ENCODE data around the gene TRNT1. TPM values are rescaled to one million over a fixed set of nuclear protein-coding genes. Genes with fewer than 3 reads are reported as not detected.

Gene TRNT1
- 10 to 100 TPM; 15.6 to 29.8 (median 24.3) TPM for polyA plus RNA-seq (ENCODE audit: low read depth in 6 of 6)

- Mint-ChIP-seq H3K36me3 (no peaks in the 10 kb centered on the region), H3K27me3 (no peaks in the 10 kb centered on the region), H3K9me3 (no peaks in the 10 kb centered on the region), H3K4me3 (peak within 1 kb of the TSS; percentile 92 to 100 (median 96)), H3K27ac (peak within 1 kb of the TSS; percentile 98 to 99 (median 98)), H3K4me1 (peaks cover 25 to 34% (median 31%) of the 10 kb centered on the region in 3 donors)
- ATAC-seq (ENCODE audit: low read depth in 2 of 2) (peak; percentile 90 to 93), DNase-seq (peak; percentile 96)
Measured at GRCh38 chr3:3126477-3127431, at the start of gene TRNT1. Gene TRNT1, plus strand, starts transcription at chr3:3126940. Its CDS starts 2,101 bp downstream, at chr3:3129041.

GRCh38 chr3:3080309-3080708 is 46.4 kb upstream of the TRNT1 start:
- no peak overlapping the region for H3K27ac Mint-ChIP-seq
- no peak for DNase-seq
- no peaks in the 10 kb centered on the region for H3K36me3 Mint-ChIP-seq
- H3K4me1 Mint-ChIP-seq, result peaks cover 12 to 18% (median 13%) of the 10 kb centered on the region in 3 donors
- H3K9me3 Mint-ChIP-seq, result no peaks in the 10 kb centered on the region
- no peak overlapping the region for H3K4me3 Mint-ChIP-seq
- peaks cover 0 to 7% (median 3%) of the 10 kb centered on the region in 3 donors for H3K27me3 Mint-ChIP-seq
- ATAC-seq (ENCODE audit: low read depth in 2 of 2), result no peak

- H3K4me1 Mint-ChIP-seq, result peaks cover 12 to 18% (median 13%) of the 10 kb centered on the region in 3 donors
- H3K27ac Mint-ChIP-seq, result no peak overlapping the region
Measured at GRCh38 chr3:3081381-3082233, 45.1 kb upstream of the TRNT1 start.

DNA sequence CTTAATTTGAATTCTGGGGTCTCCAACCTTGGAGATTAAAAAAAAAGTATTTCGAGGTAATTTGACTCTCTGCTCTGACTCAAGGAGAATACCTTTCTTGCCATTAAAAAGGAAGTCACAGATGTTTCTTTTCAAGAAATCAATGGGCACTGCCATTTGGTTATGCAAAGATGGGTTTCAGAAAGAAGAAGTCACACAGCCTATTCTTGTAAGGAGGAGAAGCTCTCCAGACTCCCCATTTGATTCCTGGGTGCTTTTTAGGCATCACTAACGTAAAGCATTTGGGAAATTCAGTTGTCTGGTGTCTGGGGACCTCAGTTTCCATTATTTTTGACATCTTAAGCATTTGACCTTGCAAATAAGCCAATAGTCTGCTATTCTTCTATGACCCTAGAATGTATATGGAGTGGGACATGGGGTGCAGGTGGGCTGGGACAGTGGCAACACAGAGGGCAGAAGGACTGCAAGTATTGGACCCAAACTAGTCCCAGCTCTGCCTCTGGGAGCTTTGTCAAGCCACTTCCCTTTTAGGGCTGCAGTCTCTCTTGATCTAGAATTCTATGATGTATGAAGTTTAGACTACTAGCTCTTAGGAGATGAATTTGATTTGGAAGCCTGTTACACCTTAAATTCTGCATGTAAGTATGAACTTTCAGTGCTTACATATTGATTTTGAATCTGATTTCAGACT is 44.4 kb upstream of the TRNT1 start:
- DNase-seq (peak; percentile 14), ATAC-seq (ENCODE audit: low read depth in 2 of 2) (peak; percentile 38 to 51)
- no peaks in the 10 kb centered on the region for H3K9me3 Mint-ChIP-seq
- peaks cover 0 to 7% (median 3%) of the 10 kb centered on the region in 3 donors for H3K27me3 Mint-ChIP-seq
- peak overlapping the region in 3 of 8 donors; percentile 8 to 21 (median 16) for H3K4me3 Mint-ChIP-seq
- no peaks in the 10 kb centered on the region for H3K36me3 Mint-ChIP-seq
- no peak overlapping the region for H3K27ac Mint-ChIP-seq
- peaks cover 12 to 18% (median 13%) of the 10 kb centered on the region in 3 donors for H3K4me1 Mint-ChIP-seq

More at GRCh38 chr3:3081381-3082233, 45.1 kb upstream of the TRNT1 start:
- Mint-ChIP-seq H3K9me3 (no peaks in the 10 kb centered on the region), H3K36me3 (no peaks in the 10 kb centered on the region), H3K27me3 (peaks cover 0 to 7% (median 3%) of the 10 kb centered on the region in 3 donors), H3K4me3 (peak overlapping the region in 1 of 8 donors; percentile 37)
- ATAC-seq (ENCODE audit: low read depth in 2 of 2) (no peak), DNase-seq (no peak)

- peak overlapping the region in 1 of 6 donors; percentile 81 for H3K27ac Mint-ChIP-seq
- H3K4me1 Mint-ChIP-seq, result peaks cover 27 to 34% (median 28%) of the 10 kb centered on the region in 3 donors
- no peaks in the 10 kb centered on the region for H3K9me3 Mint-ChIP-seq
- ATAC-seq (ENCODE audit: low read depth in 2 of 2) (no peak), DNase-seq (no peak)
- no peak overlapping the region for H3K4me3 Mint-ChIP-seq
- no peaks in the 10 kb centered on the region for H3K36me3 Mint-ChIP-seq
- H3K27me3 Mint-ChIP-seq, result no peaks in the 10 kb centered on the region
Measured at GRCh38 chr3:3084890-3085289, 41.9 kb upstream of the TRNT1 start.

DNA sequence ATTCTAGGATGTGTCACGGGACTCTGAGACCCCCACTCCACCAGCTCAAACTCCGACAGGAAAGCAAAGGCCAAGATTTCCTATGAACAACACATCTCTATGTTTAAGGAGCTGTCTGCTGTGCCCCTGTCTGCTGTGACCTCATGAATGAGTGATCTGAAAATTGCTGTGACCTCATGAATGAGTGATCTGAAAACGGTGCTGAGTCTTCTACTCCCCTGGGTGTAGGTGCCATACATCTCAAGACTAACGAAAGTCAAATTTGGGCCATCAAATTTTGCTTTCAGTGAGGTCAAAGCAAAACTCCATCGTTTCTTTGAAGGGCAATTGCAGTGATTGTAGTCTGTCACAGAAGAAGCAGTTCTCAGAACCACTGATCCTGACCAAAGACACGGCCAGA is 41.0 kb upstream of the TRNT1 start:
- Mint-ChIP-seq H3K27ac (no peak overlapping the region), H3K4me3 (no peak overlapping the region), H3K36me3 (no peaks in the 10 kb centered on the region)

GRCh38 chr3:3086239-3086638 is 40.5 kb upstream of the TRNT1 start:
- H3K27ac Mint-ChIP-seq, result peak overlapping the region in 3 of 6 donors; percentile 30 to 51 (median 44)
- H3K4me3 Mint-ChIP-seq, result no peak overlapping the region
- DNase-seq, result no peak
- H3K27me3 Mint-ChIP-seq, result no peaks in the 10 kb centered on the region
- ATAC-seq (ENCODE audit: low read depth in 2 of 2), result no peak
- no peaks in the 10 kb centered on the region for H3K9me3 Mint-ChIP-seq
- no peaks in the 10 kb centered on the region for H3K36me3 Mint-ChIP-seq
- H3K4me1 Mint-ChIP-seq, result peaks cover 27 to 34% (median 28%) of the 10 kb centered on the region in 3 donors

More for the DNA sequence above, 41.0 kb upstream of the TRNT1 start:
- no peaks in the 10 kb centered on the region for H3K27me3 Mint-ChIP-seq
- ATAC-seq (ENCODE audit: low read depth in 2 of 2) (no peak), DNase-seq (no peak)
- H3K4me1 Mint-ChIP-seq, result peaks cover 27 to 34% (median 28%) of the 10 kb centered on the region in 3 donors
- no peaks in the 10 kb centered on the region for H3K9me3 Mint-ChIP-seq

- Mint-ChIP-seq H3K4me1 (peaks cover 26 to 27% (median 26%) of the 10 kb centered on the region in 3 donors), H3K27me3 (no peaks in the 10 kb centered on the region), H3K27ac (no peak overlapping the region), H3K36me3 (no peaks in the 10 kb centered on the region), H3K4me3 (no peak overlapping the region), H3K9me3 (no peaks in the 10 kb centered on the region)
- DNase-seq, result no peak
- no peak for ATAC-seq (ENCODE audit: low read depth in 2 of 2)
Measured at GRCh38 chr3:3087279-3087678, 39.5 kb upstream of the TRNT1 start.

GRCh38 chr3:3087716-3088465 is 38.8 kb upstream of the TRNT1 start:
- no peak for DNase-seq
- H3K9me3 Mint-ChIP-seq, result no peaks in the 10 kb centered on the region
- H3K27ac Mint-ChIP-seq, result no peak overlapping the region
- no peak overlapping the region for H3K4me3 Mint-ChIP-seq
- H3K4me1 Mint-ChIP-seq, result peaks cover 20% of the 10 kb centered on the region in 3 donors
- H3K36me3 Mint-ChIP-seq, result no peaks in the 10 kb centered on the region
- H3K27me3 Mint-ChIP-seq, result no peaks in the 10 kb centered on the region
- no peak for ATAC-seq (ENCODE audit: low read depth in 2 of 2)

DNA sequence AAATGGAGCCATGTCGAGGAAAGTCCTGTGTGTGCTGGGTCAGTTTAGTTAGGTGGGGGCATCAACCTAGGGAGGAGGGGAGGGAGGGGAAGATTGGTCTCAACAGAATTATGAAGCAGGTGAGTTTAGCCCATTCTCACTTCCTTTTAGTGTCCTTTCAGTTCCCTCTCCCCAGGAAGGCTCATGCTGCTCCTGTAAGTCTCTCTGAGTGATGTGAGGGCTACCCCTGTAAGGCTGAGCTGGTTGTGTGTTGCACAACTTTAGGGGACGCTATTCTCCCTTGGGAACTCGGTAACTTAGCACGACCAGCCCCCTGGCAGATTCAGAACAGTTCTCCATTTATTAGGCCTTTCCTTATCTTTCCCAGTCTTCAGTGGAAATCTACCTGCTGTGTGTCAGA is 37.7 kb upstream of the TRNT1 start:
- Mint-ChIP-seq H3K27ac (peak overlapping the region in 5 of 6 donors; percentile 0 to 58 (median 52)), H3K4me1 (peaks cover 15 to 16% (median 16%) of the 10 kb centered on the region in 3 donors), H3K9me3 (no peaks in the 10 kb centered on the region), H3K4me3 (peak overlapping the region in 2 of 8 donors; percentile 16 to 17), H3K36me3 (no peaks in the 10 kb centered on the region), H3K27me3 (peaks cover 0 to under 1% (median 0%) of the 10 kb centered on the region in 3 donors)
- peak; percentile 51 for DNase-seq
- peak; percentile 99 to 100 for ATAC-seq (ENCODE audit: low read depth in 2 of 2)

GRCh38 chr3:3097958-3098357 is 28.8 kb upstream of the TRNT1 start:
- Mint-ChIP-seq H3K4me1 (no peaks in the 10 kb centered on the region), H3K9me3 (no peaks in the 10 kb centered on the region), H3K4me3 (no peak overlapping the region), H3K36me3 (no peaks in the 10 kb centered on the region), H3K27ac (no peak overlapping the region), H3K27me3 (peaks cover 5 to 21% (median 8%) of the 10 kb centered on the region in 3 donors)
- ATAC-seq (ENCODE audit: low read depth in 2 of 2) (no peak), DNase-seq (no peak)

Measured in naive B cell (primary cell).